Measurements from ENCODE around the gene CHRNA1.

Gene CHRNA1

DNA sequence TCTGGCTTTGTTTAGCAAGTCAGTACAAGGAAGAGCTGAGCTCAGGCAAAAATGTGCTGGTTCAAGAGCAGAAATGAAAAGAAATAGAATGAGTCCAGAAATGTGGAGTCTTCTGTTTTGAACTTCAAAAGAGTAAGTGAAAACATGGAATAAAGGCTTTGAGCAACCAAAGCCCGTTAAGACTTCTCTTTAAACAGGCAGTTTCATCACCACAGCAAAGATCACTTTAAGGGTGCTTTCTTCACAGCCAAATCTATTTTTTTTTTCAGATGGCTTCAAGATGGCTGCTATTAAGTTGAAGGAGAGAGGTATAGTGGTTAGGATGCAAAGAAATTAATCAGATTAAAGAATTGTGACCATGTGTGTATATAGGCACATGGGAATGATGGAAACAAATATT, 2.0 kb upstream of the CHRNA1 start:
- H3K27me3 ChIP-seq (ENCODE audit: insufficient read depth, low read length, poor library complexity), result no peaks in the 10 kb centered on the region
- no peak overlapping the region for H2BK15ac ChIP-seq (replicated peaks; ENCODE audit: low read depth)
- no peak overlapping the region for H4K5ac ChIP-seq (ENCODE audit: low read length)
- H3K18ac ChIP-seq (ENCODE audit: low read length), result no peak overlapping the region
- no peaks in the 10 kb centered on the region for H3K36me3 ChIP-seq (ENCODE audit: control insufficient read depth, insufficient read depth, low read length)
- no peak overlapping the region for H2BK5ac ChIP-seq (ENCODE audit: low read length)
- no peak overlapping the region for H3K4me3 ChIP-seq (ENCODE audit: low read length)
- no CpG with 5 or more reads among the region's 1 CpG for WGBS (ENCODE audit: extremely low coverage, insufficient coverage, low lambda C conversion rate)
- no peak overlapping the region for H3K27ac ChIP-seq (ENCODE audit: low read depth, low read length)
- H4K8ac ChIP-seq (ENCODE audit: low read depth, low read length), result no peak overlapping the region
- no peak overlapping the region for H3K56ac ChIP-seq (ENCODE audit: low read length)
- H3K79me1 ChIP-seq (ENCODE audit: low read length), result no peaks in the 10 kb centered on the region
- H3K4ac ChIP-seq (ENCODE audit: low read depth, low read length), result no peak overlapping the region
- no peaks in the 10 kb centered on the region for H3K79me2 ChIP-seq (ENCODE audit: control insufficient read depth, insufficient read depth, low read length)
- H3K9ac ChIP-seq (ENCODE audit: low read length), result no peak overlapping the region
- H3K4me2 ChIP-seq (ENCODE audit: low read length), result no peak overlapping the region
- H2BK120ac ChIP-seq (ENCODE audit: low read depth, low read length), result no peak overlapping the region
- DNase-seq, result no peak
- no peak overlapping the region for H3K23ac ChIP-seq (ENCODE audit: low read length)
- no peak overlapping the region for H2AK5ac ChIP-seq (ENCODE audit: low read length)
- peaks cover 2% of the 10 kb centered on the region for H3K4me1 ChIP-seq (ENCODE audit: control insufficient read depth, low read depth, low read length)

DNA sequence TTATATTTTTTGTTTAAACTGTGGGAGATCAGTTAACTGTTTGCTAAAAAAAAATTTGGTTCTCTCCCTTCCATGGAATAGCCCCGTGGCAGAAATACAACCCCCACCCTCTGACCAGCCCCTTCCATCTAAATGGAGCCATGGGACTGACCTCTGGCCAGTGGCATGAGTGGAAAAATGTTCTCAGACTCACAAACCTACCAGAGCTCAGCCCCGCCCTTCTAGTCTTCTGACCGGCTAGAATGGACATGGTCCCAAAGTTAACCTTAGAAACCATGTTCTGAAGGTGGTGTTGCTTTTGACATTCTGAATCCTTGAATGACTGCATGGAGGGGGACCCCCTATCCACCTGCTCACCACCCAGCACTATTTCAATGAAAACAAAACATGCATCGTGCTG, 1.3 kb upstream of the CHRNA1 start:
- WGBS (ENCODE audit: extremely low coverage, insufficient coverage, low lambda C conversion rate), result no CpG with 5 or more reads among the region's 4 CpGs
- Histone ChIP-seq H3K56ac (ENCODE audit: low read length) (no peak overlapping the region), H3K4me3 (ENCODE audit: low read length) (no peak overlapping the region), H3K27ac (ENCODE audit: low read depth, low read length) (no peak overlapping the region), H3K4ac (ENCODE audit: low read depth, low read length) (no peak overlapping the region), H3K18ac (ENCODE audit: low read length) (no peak overlapping the region), H2BK15ac (replicated peaks; ENCODE audit: low read depth) (no peak overlapping the region), H3K79me2 (ENCODE audit: control insufficient read depth, insufficient read depth, low read length) (no peaks in the 10 kb centered on the region), H2BK120ac (ENCODE audit: low read depth, low read length) (no peak overlapping the region), H3K4me2 (ENCODE audit: low read length) (no peak overlapping the region), H3K23ac (ENCODE audit: low read length) (no peak overlapping the region), H2BK5ac (ENCODE audit: low read length) (no peak overlapping the region), H3K79me1 (ENCODE audit: low read length) (no peaks in the 10 kb centered on the region), H3K36me3 (ENCODE audit: control insufficient read depth, insufficient read depth, low read length) (no peaks in the 10 kb centered on the region), H2AK5ac (ENCODE audit: low read length) (no peak overlapping the region), H3K27me3 (ENCODE audit: insufficient read depth, low read length, poor library complexity) (no peaks in the 10 kb centered on the region), H4K8ac (ENCODE audit: low read depth, low read length) (no peak overlapping the region), H3K9ac (ENCODE audit: low read length) (no peak overlapping the region), H3K4me1 (ENCODE audit: control insufficient read depth, low read depth, low read length) (peaks cover 2% of the 10 kb centered on the region), H4K5ac (ENCODE audit: low read length) (no peak overlapping the region)
- DNase-seq, result no peak

DNA sequence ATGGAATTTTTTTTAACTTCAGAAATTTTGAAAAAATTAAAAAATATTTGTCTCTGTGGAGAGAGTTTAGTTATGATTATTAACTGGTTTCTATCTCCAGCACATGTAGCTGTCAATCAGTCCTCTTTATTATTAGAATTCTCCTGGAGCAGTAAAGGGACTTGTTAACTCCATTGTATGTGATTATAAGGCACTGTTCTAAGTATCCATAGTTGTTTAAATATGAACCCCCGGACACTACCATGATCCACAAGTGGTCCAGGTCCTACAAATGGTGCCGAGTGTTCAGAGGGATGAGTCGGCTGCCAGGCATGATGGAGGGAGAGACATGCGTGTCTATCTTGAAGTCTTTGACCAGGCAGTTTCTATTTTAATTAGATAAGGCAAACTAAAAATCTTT, 492 bp downstream of the CHRNA1 start:
- WGBS (ENCODE audit: extremely low coverage, insufficient coverage, low lambda C conversion rate), result no CpG with 5 or more reads among the region's 4 CpGs
- no peak for DNase-seq
- Histone ChIP-seq H2AK5ac (ENCODE audit: low read length) (no peak overlapping the region), H4K8ac (ENCODE audit: low read depth, low read length) (no peak overlapping the region), H3K23ac (ENCODE audit: low read length) (no peak overlapping the region), H3K79me2 (ENCODE audit: control insufficient read depth, insufficient read depth, low read length) (no peaks in the 10 kb centered on the region), H3K27me3 (ENCODE audit: insufficient read depth, low read length, poor library complexity) (no peaks in the 10 kb centered on the region), H3K56ac (ENCODE audit: low read length) (no peak overlapping the region), H3K36me3 (ENCODE audit: control insufficient read depth, insufficient read depth, low read length) (no peaks in the 10 kb centered on the region), H3K4me2 (ENCODE audit: low read length) (no peak overlapping the region), H3K9ac (ENCODE audit: low read length) (no peak overlapping the region), H2BK5ac (ENCODE audit: low read length) (no peak overlapping the region), H3K4me1 (ENCODE audit: control insufficient read depth, low read depth, low read length) (peaks cover 2% of the 10 kb centered on the region), H3K18ac (ENCODE audit: low read length) (no peak overlapping the region), H4K5ac (ENCODE audit: low read length) (no peak overlapping the region), H3K4ac (ENCODE audit: low read depth, low read length) (no peak overlapping the region), H3K4me3 (ENCODE audit: low read length) (no peak overlapping the region), H2BK15ac (replicated peaks; ENCODE audit: low read depth) (no peak overlapping the region), H2BK120ac (ENCODE audit: low read depth, low read length) (no peak overlapping the region), H3K27ac (ENCODE audit: low read depth, low read length) (no peak overlapping the region), H3K79me1 (ENCODE audit: low read length) (no peaks in the 10 kb centered on the region)

DNA sequence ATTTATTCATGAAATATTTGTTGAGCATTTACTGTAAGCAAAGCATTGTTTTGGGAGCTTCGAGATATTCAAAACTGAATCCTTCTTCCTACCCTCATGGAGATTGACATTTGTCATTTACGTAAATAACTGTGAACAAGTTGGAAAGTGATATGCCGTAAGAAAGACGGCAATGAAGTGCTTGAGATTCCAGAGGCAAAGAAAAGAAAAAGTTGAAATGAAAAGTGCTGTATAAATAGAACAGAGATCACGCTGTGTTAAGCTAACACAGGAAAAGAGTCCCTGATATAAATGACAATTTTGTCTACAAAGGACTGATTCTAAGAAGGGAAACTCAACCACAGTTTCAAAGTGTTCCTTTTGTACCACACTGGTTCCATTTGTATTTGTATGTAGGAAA, 1.8 kb downstream of the CHRNA1 start:
- no peak overlapping the region for H2AK5ac ChIP-seq (ENCODE audit: low read length)
- no peaks in the 10 kb centered on the region for H3K27me3 ChIP-seq (ENCODE audit: insufficient read depth, low read length, poor library complexity)
- no peaks in the 10 kb centered on the region for H3K4me1 ChIP-seq (ENCODE audit: control insufficient read depth, low read depth, low read length)
- H3K79me1 ChIP-seq (ENCODE audit: low read length), result no peaks in the 10 kb centered on the region
- H2BK120ac ChIP-seq (ENCODE audit: low read depth, low read length), result no peak overlapping the region
- WGBS (ENCODE audit: extremely low coverage, insufficient coverage, low lambda C conversion rate), result no CpG with 5 or more reads among the region's 5 CpGs
- no peaks in the 10 kb centered on the region for H3K36me3 ChIP-seq (ENCODE audit: control insufficient read depth, insufficient read depth, low read length)
- H4K5ac ChIP-seq (ENCODE audit: low read length), result no peak overlapping the region
- no peak for DNase-seq
- H3K23ac ChIP-seq (ENCODE audit: low read length), result no peak overlapping the region
- H3K9ac ChIP-seq (ENCODE audit: low read length), result no peak overlapping the region
- H4K8ac ChIP-seq (ENCODE audit: low read depth, low read length), result no peak overlapping the region
- no peak overlapping the region for H2BK15ac ChIP-seq (replicated peaks; ENCODE audit: low read depth)
- H3K18ac ChIP-seq (ENCODE audit: low read length), result no peak overlapping the region
- H3K56ac ChIP-seq (ENCODE audit: low read length), result no peak overlapping the region
- H3K4me2 ChIP-seq (ENCODE audit: low read length), result no peak overlapping the region
- H2BK5ac ChIP-seq (ENCODE audit: low read length), result no peak overlapping the region
- no peak overlapping the region for H3K4ac ChIP-seq (ENCODE audit: low read depth, low read length)
- H3K4me3 ChIP-seq (ENCODE audit: low read length), result no peak overlapping the region
- no peaks in the 10 kb centered on the region for H3K79me2 ChIP-seq (ENCODE audit: control insufficient read depth, insufficient read depth, low read length)
- no peak overlapping the region for H3K27ac ChIP-seq (ENCODE audit: low read depth, low read length)

DNA sequence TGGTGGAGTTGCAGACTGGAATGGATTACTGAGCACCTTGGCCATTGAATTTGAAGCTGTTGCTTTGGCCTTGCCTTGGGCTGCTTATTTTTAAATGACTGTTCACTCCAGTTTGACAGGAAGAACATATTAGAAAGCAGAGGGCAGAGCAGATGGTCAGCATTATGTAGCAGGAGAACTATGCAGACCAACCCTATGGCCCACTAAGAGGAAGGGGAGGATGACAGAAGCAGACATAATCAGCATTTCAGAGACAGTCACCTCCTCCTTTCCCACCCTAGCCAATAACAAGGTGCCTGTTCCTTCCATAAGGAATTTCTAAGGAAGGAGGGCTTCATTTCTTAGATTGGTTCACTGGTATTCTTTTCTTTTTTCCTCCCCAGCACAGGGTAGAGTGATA, 2.4 kb downstream of the CHRNA1 start:
- Histone ChIP-seq H3K36me3 (ENCODE audit: control insufficient read depth, insufficient read depth, low read length) (no peaks in the 10 kb centered on the region), H3K27ac (ENCODE audit: low read depth, low read length) (no peak overlapping the region), H3K4me1 (ENCODE audit: control insufficient read depth, low read depth, low read length) (no peaks in the 10 kb centered on the region), H3K18ac (ENCODE audit: low read length) (no peak overlapping the region), H2BK15ac (replicated peaks; ENCODE audit: low read depth) (no peak overlapping the region), H4K5ac (ENCODE audit: low read length) (no peak overlapping the region), H2AK5ac (ENCODE audit: low read length) (no peak overlapping the region), H3K23ac (ENCODE audit: low read length) (no peak overlapping the region), H3K4me2 (ENCODE audit: low read length) (no peak overlapping the region), H3K79me2 (ENCODE audit: control insufficient read depth, insufficient read depth, low read length) (no peaks in the 10 kb centered on the region), H3K79me1 (ENCODE audit: low read length) (no peaks in the 10 kb centered on the region), H3K9ac (ENCODE audit: low read length) (no peak overlapping the region), H3K4me3 (ENCODE audit: low read length) (no peak overlapping the region), H3K4ac (ENCODE audit: low read depth, low read length) (no peak overlapping the region), H4K8ac (ENCODE audit: low read depth, low read length) (no peak overlapping the region), H3K27me3 (ENCODE audit: insufficient read depth, low read length, poor library complexity) (no peaks in the 10 kb centered on the region), H2BK5ac (ENCODE audit: low read length) (no peak overlapping the region), H2BK120ac (ENCODE audit: low read depth, low read length) (no peak overlapping the region), H3K56ac (ENCODE audit: low read length) (no peak overlapping the region)
- DNase-seq, result peak; percentile 38

DNA sequence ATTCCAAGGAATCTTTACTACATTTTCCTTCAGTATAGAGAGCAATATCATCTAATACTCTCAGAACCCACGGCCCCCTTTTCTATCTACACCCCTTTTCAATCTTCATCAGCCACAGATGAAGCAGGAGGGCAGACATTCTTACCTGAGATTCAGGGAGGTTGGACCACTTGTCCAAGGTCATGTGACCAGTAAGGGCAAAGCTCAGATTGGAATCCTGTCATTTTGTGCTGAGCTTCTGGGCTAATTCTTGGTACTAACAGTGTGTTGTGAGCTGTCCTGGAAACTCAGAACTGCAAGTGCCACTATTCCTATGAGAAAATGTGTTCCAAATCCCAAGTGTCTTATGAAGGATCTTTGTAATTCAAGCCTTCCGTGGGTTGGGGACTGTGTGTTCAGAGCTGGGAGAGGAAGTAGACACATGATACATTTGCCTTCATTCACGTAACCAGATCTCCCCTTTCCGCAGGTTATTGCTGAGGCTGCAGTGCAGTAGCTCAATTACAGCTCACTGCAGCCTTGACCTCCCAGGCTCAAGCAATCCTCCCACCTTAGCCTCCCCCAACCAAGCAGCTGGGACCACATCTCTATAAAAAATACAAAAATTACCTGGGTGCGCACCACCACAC, 3.3 kb downstream of the CHRNA1 start:
- Histone ChIP-seq H3K18ac (ENCODE audit: low read length) (no peak overlapping the region), H2AK5ac (ENCODE audit: low read length) (no peak overlapping the region), H2BK15ac (replicated peaks; ENCODE audit: low read depth) (no peak overlapping the region), H3K79me2 (ENCODE audit: control insufficient read depth, insufficient read depth, low read length) (no peaks in the 10 kb centered on the region), H3K23ac (ENCODE audit: low read length) (no peak overlapping the region), H3K4me3 (ENCODE audit: low read length) (no peak overlapping the region), H3K36me3 (ENCODE audit: control insufficient read depth, insufficient read depth, low read length) (no peaks in the 10 kb centered on the region), H4K8ac (ENCODE audit: low read depth, low read length) (no peak overlapping the region), H2BK5ac (ENCODE audit: low read length) (no peak overlapping the region), H3K56ac (ENCODE audit: low read length) (no peak overlapping the region), H4K5ac (ENCODE audit: low read length) (no peak overlapping the region), H3K9ac (ENCODE audit: low read length) (no peak overlapping the region), H3K27ac (ENCODE audit: low read depth, low read length) (no peak overlapping the region), H3K27me3 (ENCODE audit: insufficient read depth, low read length, poor library complexity) (no peaks in the 10 kb centered on the region), H3K4me2 (ENCODE audit: low read length) (no peak overlapping the region), H2BK120ac (ENCODE audit: low read depth, low read length) (no peak overlapping the region), H3K4me1 (ENCODE audit: control insufficient read depth, low read depth, low read length) (no peaks in the 10 kb centered on the region), H3K4ac (ENCODE audit: low read depth, low read length) (no peak overlapping the region), H3K79me1 (ENCODE audit: low read length) (no peaks in the 10 kb centered on the region)
- WGBS (ENCODE audit: extremely low coverage, insufficient coverage, low lambda C conversion rate), result no CpG with 5 or more reads among the region's 5 CpGs
- no peak for DNase-seq
